ENCODE data around the gene LRMDA. TPM values are rescaled to one million over a fixed set of nuclear protein-coding genes. Genes with fewer than 3 reads are reported as not detected.

The LRMDA gene
- total and polyA plus RNA-seq, 2 of the 13 experiments (the other 11 are each of a cell fraction or from before 2014, with no cell fraction given): 13.4 to 22.0 TPM

DNA sequence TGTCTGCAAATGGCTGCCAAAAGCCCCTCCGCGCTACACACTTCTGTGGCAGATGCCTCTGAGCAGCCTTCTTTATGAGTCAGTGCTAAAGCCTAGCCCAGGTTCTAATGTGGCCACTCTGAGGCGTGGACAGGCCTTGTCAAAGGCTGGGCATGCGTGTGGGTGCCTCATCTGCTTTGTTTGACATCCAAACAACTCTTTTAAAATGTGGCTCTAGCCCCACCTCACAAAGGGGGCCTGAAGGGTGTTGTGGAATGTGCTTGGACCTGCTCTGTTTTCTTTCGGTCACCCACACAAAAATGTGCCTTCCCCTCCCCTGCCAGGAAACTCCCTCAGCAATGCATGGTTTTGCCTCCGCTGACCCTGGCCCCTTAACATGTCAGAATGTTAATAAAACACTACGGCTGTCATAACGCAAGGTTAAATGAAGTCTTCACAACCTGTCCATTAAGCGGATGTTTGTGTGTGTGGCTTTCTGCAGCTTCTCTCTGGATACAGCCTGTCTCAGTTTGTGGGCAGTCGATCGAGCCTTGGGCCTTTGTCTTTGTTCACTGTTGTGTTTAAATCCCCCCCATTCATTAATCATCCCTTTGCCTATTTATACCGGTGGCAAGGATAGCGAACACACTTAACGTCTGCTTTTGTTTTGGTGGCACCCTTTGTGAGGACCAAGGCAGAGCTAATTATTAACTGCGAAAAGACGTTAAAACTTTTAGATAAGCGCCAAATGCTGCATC is 718.9 kb downstream of the LRMDA start (continued):
- TF ChIP-seq, protein P1, sequence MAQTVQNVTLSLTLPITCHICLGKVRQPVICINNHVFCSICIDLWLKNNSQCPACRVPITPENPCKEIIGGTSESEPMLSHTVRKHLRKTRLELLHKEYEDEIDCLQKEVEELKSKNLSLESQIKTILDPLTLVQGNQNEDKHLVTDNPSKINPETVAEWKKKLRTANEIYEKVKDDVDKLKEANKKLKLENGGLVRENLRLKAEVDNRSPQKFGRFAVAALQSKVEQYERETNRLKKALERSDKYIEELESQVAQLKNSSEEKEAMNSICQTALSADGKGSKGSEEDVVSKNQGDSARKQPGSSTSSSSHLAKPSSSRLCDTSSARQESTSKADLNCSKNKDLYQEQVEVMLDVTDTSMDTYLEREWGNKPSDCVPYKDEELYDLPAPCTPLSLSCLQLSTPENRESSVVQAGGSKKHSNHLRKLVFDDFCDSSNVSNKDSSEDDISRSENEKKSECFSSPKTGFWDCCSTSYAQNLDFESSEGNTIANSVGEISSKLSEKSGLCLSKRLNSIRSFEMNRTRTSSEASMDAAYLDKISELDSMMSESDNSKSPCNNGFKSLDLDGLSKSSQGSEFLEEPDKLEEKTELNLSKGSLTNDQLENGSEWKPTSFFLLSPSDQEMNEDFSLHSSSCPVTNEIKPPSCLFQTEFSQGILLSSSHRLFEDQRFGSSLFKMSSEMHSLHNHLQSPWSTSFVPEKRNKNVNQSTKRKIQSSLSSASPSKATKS (CRISPR knock-in tag; IDR thresholded peaks at IDR 0.05): no peak
- peak; percentile 65; the same call in 1 of the 2 replicates for TF ChIP-seq ZNF543 (CRISPR knock-in tag; IDR thresholded peaks at IDR 0.05)
- TF ChIP-seq, protein P2, sequence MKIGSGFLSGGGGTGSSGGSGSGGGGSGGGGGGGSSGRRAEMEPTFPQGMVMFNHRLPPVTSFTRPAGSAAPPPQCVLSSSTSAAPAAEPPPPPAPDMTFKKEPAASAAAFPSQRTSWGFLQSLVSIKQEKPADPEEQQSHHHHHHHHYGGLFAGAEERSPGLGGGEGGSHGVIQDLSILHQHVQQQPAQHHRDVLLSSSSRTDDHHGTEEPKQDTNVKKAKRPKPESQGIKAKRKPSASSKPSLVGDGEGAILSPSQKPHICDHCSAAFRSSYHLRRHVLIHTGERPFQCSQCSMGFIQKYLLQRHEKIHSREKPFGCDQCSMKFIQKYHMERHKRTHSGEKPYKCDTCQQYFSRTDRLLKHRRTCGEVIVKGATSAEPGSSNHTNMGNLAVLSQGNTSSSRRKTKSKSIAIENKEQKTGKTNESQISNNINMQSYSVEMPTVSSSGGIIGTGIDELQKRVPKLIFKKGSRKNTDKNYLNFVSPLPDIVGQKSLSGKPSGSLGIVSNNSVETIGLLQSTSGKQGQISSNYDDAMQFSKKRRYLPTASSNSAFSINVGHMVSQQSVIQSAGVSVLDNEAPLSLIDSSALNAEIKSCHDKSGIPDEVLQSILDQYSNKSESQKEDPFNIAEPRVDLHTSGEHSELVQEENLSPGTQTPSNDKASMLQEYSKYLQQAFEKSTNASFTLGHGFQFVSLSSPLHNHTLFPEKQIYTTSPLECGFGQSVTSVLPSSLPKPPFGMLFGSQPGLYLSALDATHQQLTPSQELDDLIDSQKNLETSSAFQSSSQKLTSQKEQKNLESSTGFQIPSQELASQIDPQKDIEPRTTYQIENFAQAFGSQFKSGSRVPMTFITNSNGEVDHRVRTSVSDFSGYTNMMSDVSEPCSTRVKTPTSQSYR (CRISPR knock-in tag; IDR thresholded peaks at IDR 0.05; ENCODE audit: borderline replicate concordance): peak; percentile 67; the same call in 1 of the 2 replicates
- no peak for TF ChIP-seq ZNF207 (IDR thresholded peaks at IDR 0.05; ENCODE audit: borderline replicate concordance)
- TF ChIP-seq MZF1 (CRISPR knock-in tag; IDR thresholded peaks at IDR 0.05; ENCODE audit: borderline replicate concordance): no peak
- TF ChIP-seq BRD4 (CRISPR knock-in tag; IDR thresholded peaks at IDR 0.05): no peak; the same call in 1 of the 2 replicates
- TF ChIP-seq, protein P3, sequence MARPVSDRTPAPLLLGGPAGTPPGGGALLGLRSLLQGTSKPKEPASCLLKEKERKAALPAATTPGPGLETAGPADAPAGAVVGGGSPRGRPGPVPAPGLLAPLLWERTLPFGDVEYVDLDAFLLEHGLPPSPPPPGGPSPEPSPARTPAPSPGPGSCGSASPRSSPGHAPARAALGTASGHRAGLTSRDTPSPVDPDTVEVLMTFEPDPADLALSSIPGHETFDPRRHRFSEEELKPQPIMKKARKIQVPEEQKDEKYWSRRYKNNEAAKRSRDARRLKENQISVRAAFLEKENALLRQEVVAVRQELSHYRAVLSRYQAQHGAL (CRISPR knock-in tag; IDR thresholded peaks at IDR 0.05; ENCODE audit: not compliant biosample characterization): peak; percentile 82
- TF ChIP-seq, protein P4, sequence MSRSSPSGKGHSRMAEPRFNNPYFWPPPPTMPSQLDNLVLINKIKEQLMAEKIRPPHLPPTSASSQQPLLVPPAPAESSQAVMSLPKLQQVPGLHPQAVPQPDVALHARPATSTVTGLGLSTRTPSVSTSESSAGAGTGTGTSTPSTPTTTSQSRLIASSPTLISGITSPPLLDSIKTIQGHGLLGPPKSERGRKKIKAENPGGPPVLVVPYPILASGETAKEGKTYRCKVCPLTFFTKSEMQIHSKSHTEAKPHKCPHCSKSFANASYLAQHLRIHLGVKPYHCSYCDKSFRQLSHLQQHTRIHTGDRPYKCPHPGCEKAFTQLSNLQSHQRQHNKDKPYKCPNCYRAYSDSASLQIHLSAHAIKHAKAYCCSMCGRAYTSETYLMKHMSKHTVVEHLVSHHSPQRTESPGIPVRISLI (CRISPR knock-in tag; IDR thresholded peaks at IDR 0.05; ENCODE audit: borderline replicate concordance): peak; percentile 59; the same call in 1 of the 2 replicates
- peak; percentile 54; the same call in 1 of the 2 replicates for TF ChIP-seq IRF2 (CRISPR knock-in tag; IDR thresholded peaks at IDR 0.05)
- peak; percentile 93 for TF ChIP-seq ETV5 (CRISPR knock-in tag; IDR thresholded peaks at IDR 0.05; ENCODE audit: borderline replicate concordance)
- TF ChIP-seq MAFK (conservative IDR thresholded peaks at IDR 0.05 in 1 of 2, IDR thresholded peaks at IDR 0.05 in 1 of 2; ENCODE audit: low read length in 2 of 2): peak in 1 of 2 experiments; percentile 1; a peak in 1 of 4 replicates
- peak; percentile 51; the same call in 1 of the 2 replicates for TF ChIP-seq MIXL1 (CRISPR knock-in tag; IDR thresholded peaks at IDR 0.05)
- TF ChIP-seq ZNF567 (CRISPR knock-in tag; IDR thresholded peaks at IDR 0.05; ENCODE audit: borderline replicate concordance): no peak
- TF ChIP-seq, protein P5, sequence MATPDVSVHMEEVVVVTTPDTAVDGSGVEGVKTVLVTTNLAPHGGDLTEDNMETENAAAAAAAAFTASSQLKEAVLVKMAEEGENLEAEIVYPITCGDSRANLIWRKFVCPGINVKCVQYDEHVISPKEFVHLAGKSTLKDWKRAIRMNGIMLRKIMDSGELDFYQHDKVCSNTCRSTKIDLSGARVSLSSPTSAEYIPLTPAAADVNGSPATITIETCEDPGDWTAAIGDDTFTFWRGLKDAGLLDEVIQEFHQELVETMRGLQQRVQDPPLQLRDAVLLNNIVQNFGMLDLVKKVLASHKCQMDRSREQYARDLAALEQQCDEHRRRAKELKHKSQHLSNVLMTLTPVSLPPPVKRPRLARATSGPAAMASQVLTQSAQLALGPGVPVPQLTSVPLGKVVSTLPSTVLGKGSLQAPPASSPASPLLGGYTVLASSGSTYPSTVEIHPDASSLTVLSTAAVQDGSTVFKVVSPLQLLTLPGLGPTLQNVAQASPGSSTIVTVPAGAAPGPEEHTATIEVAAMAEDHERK (CRISPR knock-in tag; IDR thresholded peaks at IDR 0.05; ENCODE audit: low read depth): no peak
- peak; percentile 77 for TF ChIP-seq FOXJ3 (CRISPR knock-in tag; IDR thresholded peaks at IDR 0.05; ENCODE audit: borderline replicate concordance)
- TF ChIP-seq ZFP82 (CRISPR knock-in tag; IDR thresholded peaks at IDR 0.05; ENCODE audit: borderline replicate concordance): no peak
- TF ChIP-seq CENPX (CRISPR knock-in tag; IDR thresholded peaks at IDR 0.05): no peak
- TF ChIP-seq TBX3 (IDR thresholded peaks at IDR 0.05; ENCODE audit: borderline replicate concordance): peak; percentile 85
- peak; percentile 73 for TF ChIP-seq KDM6A (CRISPR knock-in tag; IDR thresholded peaks at IDR 0.05; ENCODE audit: low read depth)
- peak; percentile 50; the same call in 1 of the 2 replicates for TF ChIP-seq HDAC1 (CRISPR knock-in tag; IDR thresholded peaks at IDR 0.05)
- TF ChIP-seq FOXA3 (CRISPR knock-in tag; IDR thresholded peaks at IDR 0.05): peak; percentile 84; the same call in 1 of the 2 replicates

All from HepG2 (cell line).